NB4 (cell line): ENCODE results near the gene ZCCHC7.

Source experiments
- TF ChIP-seq, protein P1 (sequence below): IDR thresholded peaks from one replicate; pipeline ENCODE4 v1.5.1; 2012; ENCODE audit warnings: low read depth, low read length
- TF ChIP-seq, protein P2 (sequence below): IDR thresholded peaks from 2 replicates; pipeline ENCODE4 v1.6.1; 2011; ENCODE audit warnings: low read depth, low read length

GRCh38 chr9:37100741-37101140, 19.6 kb upstream of the ZCCHC7 start:
- TF ChIP-seq, protein P1, sequence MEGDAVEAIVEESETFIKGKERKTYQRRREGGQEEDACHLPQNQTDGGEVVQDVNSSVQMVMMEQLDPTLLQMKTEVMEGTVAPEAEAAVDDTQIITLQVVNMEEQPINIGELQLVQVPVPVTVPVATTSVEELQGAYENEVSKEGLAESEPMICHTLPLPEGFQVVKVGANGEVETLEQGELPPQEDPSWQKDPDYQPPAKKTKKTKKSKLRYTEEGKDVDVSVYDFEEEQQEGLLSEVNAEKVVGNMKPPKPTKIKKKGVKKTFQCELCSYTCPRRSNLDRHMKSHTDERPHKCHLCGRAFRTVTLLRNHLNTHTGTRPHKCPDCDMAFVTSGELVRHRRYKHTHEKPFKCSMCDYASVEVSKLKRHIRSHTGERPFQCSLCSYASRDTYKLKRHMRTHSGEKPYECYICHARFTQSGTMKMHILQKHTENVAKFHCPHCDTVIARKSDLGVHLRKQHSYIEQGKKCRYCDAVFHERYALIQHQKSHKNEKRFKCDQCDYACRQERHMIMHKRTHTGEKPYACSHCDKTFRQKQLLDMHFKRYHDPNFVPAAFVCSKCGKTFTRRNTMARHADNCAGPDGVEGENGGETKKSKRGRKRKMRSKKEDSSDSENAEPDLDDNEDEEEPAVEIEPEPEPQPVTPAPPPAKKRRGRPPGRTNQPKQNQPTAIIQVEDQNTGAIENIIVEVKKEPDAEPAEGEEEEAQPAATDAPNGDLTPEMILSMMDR: no peak
- TF ChIP-seq, protein P2, sequence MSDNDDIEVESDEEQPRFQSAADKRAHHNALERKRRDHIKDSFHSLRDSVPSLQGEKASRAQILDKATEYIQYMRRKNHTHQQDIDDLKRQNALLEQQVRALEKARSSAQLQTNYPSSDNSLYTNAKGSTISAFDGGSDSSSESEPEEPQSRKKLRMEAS: no peak
